SH-SY5Y (cell line): Measurements from ENCODE around the gene CA5A.
A peak's percentile ranks its signal among the peaks of the same experiment; 100 is the strongest.

Experiments used
- GATA2 ChIP-seq: IDR thresholded peaks from 2 replicates; pipeline ENCODE4 v1.6.1; 2011; ENCODE audit warnings: mild to moderate bottlenecking, low read depth, low read length
- GATA3 ChIP-seq: IDR thresholded peaks from 2 replicates; pipeline ENCODE4 v1.6.1; 2011; ENCODE audit warnings: low read depth, mild to moderate bottlenecking, low read length, moderate library complexity

The CA5A gene

GRCh38 chr16:87964049-87964659, 27.8 kb upstream of the CA5A start:
- TF ChIP-seq GATA2 (no peak), GATA3 (no peak)

GRCh38 chr16:87963400-87963799, 27.1 kb upstream of the CA5A start:
- no peak for TF ChIP-seq GATA2
- TF ChIP-seq GATA3, result no peak

- TF ChIP-seq GATA2, result no peak
- TF ChIP-seq GATA3, result no peak
Measured at GRCh38 chr16:87961623-87962022, 25.3 kb upstream of the CA5A start.

GRCh38 chr16:87960852-87961251, 24.5 kb upstream of the CA5A start:
- TF ChIP-seq GATA3 (no peak), GATA2 (no peak)

GRCh38 chr16:87960296-87960695, 24.0 kb upstream of the CA5A start:
- TF ChIP-seq GATA3 (no peak), GATA2 (no peak)

- TF ChIP-seq GATA3 (no peak), GATA2 (no peak)
Measured at GRCh38 chr16:87959391-87959990, 23.2 kb upstream of the CA5A start.

GRCh38 chr16:87958632-87959031, 22.3 kb upstream of the CA5A start:
- TF ChIP-seq GATA2 (peak; percentile 14; the same call in 1 of the 2 replicates), GATA3 (no peak)

- TF ChIP-seq GATA3, result no peak
- no peak for TF ChIP-seq GATA2
Measured at GRCh38 chr16:87957296-87958094, 21.2 kb upstream of the CA5A start.

- no peak for TF ChIP-seq GATA2
- no peak for TF ChIP-seq GATA3
Measured at GRCh38 chr16:87956365-87957231, 20.3 kb upstream of the CA5A start.

GRCh38 chr16:87956098-87956364, 19.7 kb upstream of the CA5A start:
- TF ChIP-seq GATA2, result no peak
- no peak for TF ChIP-seq GATA3

- TF ChIP-seq GATA3 (no peak), GATA2 (no peak)
Measured at GRCh38 chr16:87955302-87956097, 19.2 kb upstream of the CA5A start.

GRCh38 chr16:87954826-87955225, 18.5 kb upstream of the CA5A start:
- no peak for TF ChIP-seq GATA3
- TF ChIP-seq GATA2, result no peak

GRCh38 chr16:87954361-87954760, 18.0 kb upstream of the CA5A start:
- TF ChIP-seq GATA3, result no peak
- TF ChIP-seq GATA2, result no peak
